Measurements from ENCODE around the gene BYSL. TPM values are rescaled to one million over a fixed set of nuclear protein-coding genes. Genes with fewer than 3 reads are reported as not detected.

Gene BYSL
- polyA plus RNA-seq, 1 donor (not counting 4 experiments of a cell fraction or from before 2014, with no cell fraction given): 34.3 TPM

DNA sequence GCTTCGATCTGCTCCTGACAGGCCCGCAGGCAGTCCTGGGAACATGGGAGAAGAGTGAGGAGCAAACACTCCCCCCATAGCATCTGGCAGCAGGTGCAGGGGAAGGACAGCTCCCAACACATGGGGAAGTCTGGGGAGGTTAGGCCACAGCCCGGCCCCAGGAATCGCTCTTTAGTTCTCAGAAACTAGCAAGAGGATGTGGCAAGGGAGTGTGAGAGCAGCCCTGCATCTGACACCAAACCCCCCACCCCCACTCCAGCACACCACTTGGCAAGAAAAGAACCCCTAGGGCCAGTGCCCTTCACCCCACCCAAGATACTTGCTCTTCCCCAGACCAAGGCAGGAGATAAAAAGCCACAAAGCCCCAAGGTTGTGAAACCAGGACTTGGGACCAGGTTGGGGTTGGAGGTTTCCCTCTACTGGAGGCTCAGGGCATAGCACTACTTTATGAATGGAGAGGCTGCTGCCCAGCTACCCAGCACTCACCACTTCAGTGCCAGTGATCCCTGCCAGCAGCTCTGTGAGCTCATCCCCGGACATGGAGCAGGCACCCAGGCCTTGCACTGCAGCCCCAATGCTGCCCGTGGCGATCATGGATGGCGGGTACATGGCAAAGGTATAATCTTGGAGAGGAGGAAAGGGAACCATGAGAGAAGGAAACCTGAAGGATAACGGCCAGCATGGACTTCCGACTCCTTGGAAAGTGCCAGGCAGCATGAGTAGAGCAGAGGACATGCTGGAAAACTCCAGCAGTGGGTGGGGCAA is 15.0 kb downstream of the BYSL start:
- no peak overlapping the region for H3K4me2 ChIP-seq (ENCODE audit: control insufficient read depth, extremely low read depth, insufficient read depth, low read depth, low read length)
- no peaks in the 10 kb centered on the region for H3K9me1 ChIP-seq (ENCODE audit: control insufficient read depth, extremely low read depth, insufficient read depth, low read length)
- H3K36me3 ChIP-seq (ENCODE audit: control insufficient read depth in 2 of 2, extremely low read depth in 1 of 2, insufficient read depth in 2 of 2, low read length in 2 of 2): peaks cover 36 to 42% of the 10 kb centered on the region in 2 experiments
- DNase-seq (ENCODE audit: low read depth, low spot score) (peak; percentile 41), FAIRE-seq (peak; percentile 73)
- no peaks in the 10 kb centered on the region for H3K9me3 ChIP-seq (ENCODE audit: control insufficient read depth, low read depth, low read length)
- peaks cover 23% of the 10 kb centered on the region for H3K4me1 ChIP-seq (ENCODE audit: control insufficient read depth, extremely low read depth, insufficient read depth, low read length)
- no peak overlapping the region for H3K4me3 ChIP-seq (ENCODE audit: control insufficient read depth in 2 of 3, extremely low read depth in 1 of 3, insufficient read depth in 2 of 3, low read depth in 1 of 3, low read length in 3 of 3)
- H3K27me3 ChIP-seq (ENCODE audit: control insufficient read depth, extremely low read depth, insufficient read depth, low read length): no peaks in the 10 kb centered on the region
- H3K79me2 ChIP-seq (ENCODE audit: control insufficient read depth, insufficient read depth, low read length): peaks cover 32% of the 10 kb centered on the region
- no peaks in the 10 kb centered on the region for H4K20me1 ChIP-seq (ENCODE audit: control insufficient read depth, extremely low read depth, insufficient read depth, low read length)
- H3K27ac ChIP-seq (ENCODE audit: control insufficient read depth, insufficient read depth, low read length): no peak overlapping the region
- dilution Hi-C loops (cut with MboI; ENCODE audit: extremely low pct_ligation_motif_present, low sequenced_read_pairs): no loop called here
- no peak for TF ChIP-seq EZH2 (IDR thresholded peaks at IDR 0.05; ENCODE audit: low read length)
- TF ChIP-seq, protein P1, sequence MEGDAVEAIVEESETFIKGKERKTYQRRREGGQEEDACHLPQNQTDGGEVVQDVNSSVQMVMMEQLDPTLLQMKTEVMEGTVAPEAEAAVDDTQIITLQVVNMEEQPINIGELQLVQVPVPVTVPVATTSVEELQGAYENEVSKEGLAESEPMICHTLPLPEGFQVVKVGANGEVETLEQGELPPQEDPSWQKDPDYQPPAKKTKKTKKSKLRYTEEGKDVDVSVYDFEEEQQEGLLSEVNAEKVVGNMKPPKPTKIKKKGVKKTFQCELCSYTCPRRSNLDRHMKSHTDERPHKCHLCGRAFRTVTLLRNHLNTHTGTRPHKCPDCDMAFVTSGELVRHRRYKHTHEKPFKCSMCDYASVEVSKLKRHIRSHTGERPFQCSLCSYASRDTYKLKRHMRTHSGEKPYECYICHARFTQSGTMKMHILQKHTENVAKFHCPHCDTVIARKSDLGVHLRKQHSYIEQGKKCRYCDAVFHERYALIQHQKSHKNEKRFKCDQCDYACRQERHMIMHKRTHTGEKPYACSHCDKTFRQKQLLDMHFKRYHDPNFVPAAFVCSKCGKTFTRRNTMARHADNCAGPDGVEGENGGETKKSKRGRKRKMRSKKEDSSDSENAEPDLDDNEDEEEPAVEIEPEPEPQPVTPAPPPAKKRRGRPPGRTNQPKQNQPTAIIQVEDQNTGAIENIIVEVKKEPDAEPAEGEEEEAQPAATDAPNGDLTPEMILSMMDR (optimal IDR thresholded peaks at IDR 0.05 in 1 of 3, IDR thresholded peaks at IDR 0.05 in 1 of 3, conservative IDR thresholded peaks at IDR 0.05 in 1 of 3; ENCODE audit: extremely low read depth in 1 of 3, insufficient read depth in 2 of 3, low read length in 3 of 3): peak; percentile 80 to 95 (median 90)
- H2AFZ ChIP-seq (ENCODE audit: control insufficient read depth, low read length): no peak overlapping the region
- H3K9ac ChIP-seq (ENCODE audit: control insufficient read depth, extremely low read depth, insufficient read depth, low read length): no peak overlapping the region

- Histone ChIP-seq H3K27ac (ENCODE audit: control insufficient read depth, insufficient read depth, low read length) (no peak overlapping the region), H4K20me1 (ENCODE audit: control insufficient read depth, extremely low read depth, insufficient read depth, low read length) (no peaks in the 10 kb centered on the region), H3K4me3 (ENCODE audit: control insufficient read depth in 2 of 3, extremely low read depth in 1 of 3, insufficient read depth in 2 of 3, low read depth in 1 of 3, low read length in 3 of 3) (no peak overlapping the region), H3K79me2 (ENCODE audit: control insufficient read depth, insufficient read depth, low read length) (peaks cover 31% of the 10 kb centered on the region), H3K9me3 (ENCODE audit: control insufficient read depth, low read depth, low read length) (no peaks in the 10 kb centered on the region), H3K4me2 (ENCODE audit: control insufficient read depth, extremely low read depth, insufficient read depth, low read depth, low read length) (no peak overlapping the region), H3K4me1 (ENCODE audit: control insufficient read depth, extremely low read depth, insufficient read depth, low read length) (peaks cover 30% of the 10 kb centered on the region), H2AFZ (ENCODE audit: control insufficient read depth, low read length) (no peak overlapping the region), H3K9me1 (ENCODE audit: control insufficient read depth, extremely low read depth, insufficient read depth, low read length) (no peaks in the 10 kb centered on the region), H3K36me3 (ENCODE audit: control insufficient read depth in 2 of 2, extremely low read depth in 1 of 2, insufficient read depth in 2 of 2, low read length in 2 of 2) (peaks cover 26 to 30% of the 10 kb centered on the region in 2 experiments), H3K27me3 (ENCODE audit: control insufficient read depth, extremely low read depth, insufficient read depth, low read length) (no peaks in the 10 kb centered on the region), H3K9ac (ENCODE audit: control insufficient read depth, extremely low read depth, insufficient read depth, low read length) (no peak overlapping the region)
- TF ChIP-seq, protein P1 (optimal IDR thresholded peaks at IDR 0.05 in 1 of 3, IDR thresholded peaks at IDR 0.05 in 1 of 3, conservative IDR thresholded peaks at IDR 0.05 in 1 of 3; ENCODE audit: extremely low read depth in 1 of 3, insufficient read depth in 2 of 3, low read length in 3 of 3): no peak
- TF ChIP-seq EZH2 (IDR thresholded peaks at IDR 0.05; ENCODE audit: low read length): no peak
- FAIRE-seq (no peak), DNase-seq (ENCODE audit: low read depth, low spot score) (no peak)
- dilution Hi-C loops (cut with MboI; ENCODE audit: extremely low pct_ligation_motif_present, low sequenced_read_pairs): no loop called here
Measured at GRCh38 chr6:41937472-41937860, 16.2 kb downstream of the BYSL start.
